ENCODE measurements around the gene AUTS2.

Gene AUTS2

DNA sequence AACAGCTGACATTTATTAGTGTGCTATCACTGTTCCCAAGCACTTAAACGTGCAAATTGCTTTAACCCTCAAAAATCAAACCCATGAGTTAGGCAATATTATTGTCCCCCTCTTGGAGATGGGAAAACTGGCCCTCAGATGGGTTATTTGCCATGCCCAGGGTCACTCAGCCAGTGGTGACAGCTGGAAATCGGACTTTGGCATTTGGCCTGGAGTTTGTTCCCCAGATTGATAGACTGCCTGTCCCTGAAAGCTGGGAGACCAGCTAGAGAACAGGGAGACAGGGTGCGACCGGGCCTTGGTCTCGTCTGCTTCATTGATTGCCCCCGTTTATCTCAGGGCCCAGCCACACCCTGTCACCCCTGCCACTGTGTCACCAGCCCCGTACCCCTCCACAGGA, 1167.4 kb downstream of the AUTS2 start:
- no peak for DNase-seq (ENCODE audit: low read depth in 2 of 2)
- H3K4me3 ChIP-seq (replicated peaks in 1 of 2; ENCODE audit: low read depth in 2 of 2, low read length in 2 of 2), result no peak overlapping the region
- TF ChIP-seq, protein P1, sequence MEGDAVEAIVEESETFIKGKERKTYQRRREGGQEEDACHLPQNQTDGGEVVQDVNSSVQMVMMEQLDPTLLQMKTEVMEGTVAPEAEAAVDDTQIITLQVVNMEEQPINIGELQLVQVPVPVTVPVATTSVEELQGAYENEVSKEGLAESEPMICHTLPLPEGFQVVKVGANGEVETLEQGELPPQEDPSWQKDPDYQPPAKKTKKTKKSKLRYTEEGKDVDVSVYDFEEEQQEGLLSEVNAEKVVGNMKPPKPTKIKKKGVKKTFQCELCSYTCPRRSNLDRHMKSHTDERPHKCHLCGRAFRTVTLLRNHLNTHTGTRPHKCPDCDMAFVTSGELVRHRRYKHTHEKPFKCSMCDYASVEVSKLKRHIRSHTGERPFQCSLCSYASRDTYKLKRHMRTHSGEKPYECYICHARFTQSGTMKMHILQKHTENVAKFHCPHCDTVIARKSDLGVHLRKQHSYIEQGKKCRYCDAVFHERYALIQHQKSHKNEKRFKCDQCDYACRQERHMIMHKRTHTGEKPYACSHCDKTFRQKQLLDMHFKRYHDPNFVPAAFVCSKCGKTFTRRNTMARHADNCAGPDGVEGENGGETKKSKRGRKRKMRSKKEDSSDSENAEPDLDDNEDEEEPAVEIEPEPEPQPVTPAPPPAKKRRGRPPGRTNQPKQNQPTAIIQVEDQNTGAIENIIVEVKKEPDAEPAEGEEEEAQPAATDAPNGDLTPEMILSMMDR (IDR thresholded peaks at IDR 0.05; ENCODE audit: low read depth, low read length), result no peak

DNA sequence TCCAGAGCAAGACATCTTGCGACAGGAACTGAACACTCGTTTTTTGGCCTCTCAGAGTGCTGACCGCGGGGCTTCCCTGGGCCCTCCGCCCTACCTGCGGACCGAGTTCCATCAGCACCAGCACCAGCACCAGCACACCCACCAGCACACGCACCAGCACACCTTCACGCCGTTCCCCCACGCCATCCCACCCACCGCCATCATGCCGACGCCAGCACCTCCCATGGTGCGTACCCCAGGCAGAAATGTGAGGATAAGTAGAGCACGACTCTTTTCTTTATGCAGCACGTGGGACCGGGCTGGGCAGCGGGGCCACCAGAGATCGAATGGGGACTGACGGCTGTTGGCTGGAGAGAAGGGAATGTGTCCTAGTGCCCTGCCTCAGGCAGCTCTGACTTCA, 1167.8 kb downstream of the AUTS2 start:
- H3K4me3 ChIP-seq (replicated peaks in 1 of 2; ENCODE audit: low read depth in 2 of 2, low read length in 2 of 2), result no peak overlapping the region
- TF ChIP-seq, protein P1 (IDR thresholded peaks at IDR 0.05; ENCODE audit: low read depth, low read length), result no peak
- DNase-seq (ENCODE audit: low read depth in 2 of 2), result no peak

DNA sequence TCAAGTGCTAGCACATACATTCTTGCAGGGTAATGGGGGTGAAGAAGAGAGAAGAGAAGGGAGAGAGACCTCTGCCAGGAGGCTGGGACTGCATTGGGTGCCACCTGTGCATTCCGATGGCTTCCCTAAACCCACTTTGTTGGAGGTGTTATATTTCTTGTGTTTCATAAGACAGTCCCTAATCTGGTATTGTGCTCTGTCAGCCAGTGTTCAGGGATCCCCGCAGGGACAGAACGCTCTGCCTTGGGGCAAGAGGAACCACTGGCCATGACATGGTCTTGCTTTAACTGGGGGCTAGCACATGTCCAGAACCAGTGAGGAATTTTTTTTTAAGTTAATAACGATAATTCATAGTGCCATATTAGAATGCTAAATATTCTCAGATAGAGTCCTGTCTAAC, 1168.4 kb downstream of the AUTS2 start:
- no peak for DNase-seq (ENCODE audit: low read depth in 2 of 2)
- H3K4me3 ChIP-seq (replicated peaks in 1 of 2; ENCODE audit: low read depth in 2 of 2, low read length in 2 of 2), result no peak overlapping the region
- TF ChIP-seq, protein P1 (IDR thresholded peaks at IDR 0.05; ENCODE audit: low read depth, low read length), result no peak

DNA sequence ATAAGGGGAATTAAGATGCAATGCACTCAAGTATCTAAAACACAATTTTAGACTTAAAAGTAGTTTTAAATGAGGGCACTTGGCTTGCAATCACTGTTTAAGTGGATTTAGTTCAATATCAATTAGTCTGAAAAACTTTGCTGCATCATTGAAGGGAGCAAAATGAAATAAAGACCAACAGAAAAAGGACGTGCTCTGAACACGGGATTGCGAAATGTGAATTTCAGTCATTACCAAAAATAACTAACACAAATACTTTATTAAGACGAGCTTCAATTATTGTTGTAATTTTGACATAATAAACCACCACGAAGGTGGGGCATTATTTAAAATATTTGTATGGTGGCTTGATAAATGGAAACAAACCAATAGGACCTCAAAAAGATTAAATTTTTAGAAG, 1171.9 kb downstream of the AUTS2 start:
- H3K4me3 ChIP-seq (replicated peaks in 1 of 2; ENCODE audit: low read depth in 2 of 2, low read length in 2 of 2), result no peak overlapping the region
- DNase-seq (ENCODE audit: low read depth in 2 of 2), result no peak
- TF ChIP-seq, protein P1 (IDR thresholded peaks at IDR 0.05; ENCODE audit: low read depth, low read length), result no peak

DNA sequence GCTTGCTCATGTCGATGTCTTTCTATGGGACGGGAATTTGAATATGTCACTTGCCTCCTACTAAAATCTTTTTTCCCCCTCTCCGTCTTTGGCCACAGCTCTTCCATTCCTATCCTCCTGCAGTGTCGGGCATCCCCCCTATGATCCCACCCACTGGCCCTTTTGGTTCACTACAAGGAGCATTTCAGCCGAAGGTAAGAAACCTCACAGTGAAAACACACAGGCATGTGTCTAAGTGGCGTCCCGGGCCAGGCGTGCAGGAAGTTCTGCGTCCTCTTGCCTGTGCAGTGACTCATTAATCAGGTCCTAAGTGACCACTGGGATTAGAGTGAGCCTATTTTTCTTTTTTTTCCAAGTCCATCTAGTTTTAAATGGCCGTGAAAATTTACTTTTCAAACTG, 1173.2 kb downstream of the AUTS2 start:
- H3K4me3 ChIP-seq (replicated peaks in 1 of 2; ENCODE audit: low read depth in 2 of 2, low read length in 2 of 2), result no peak overlapping the region
- no peak for DNase-seq (ENCODE audit: low read depth in 2 of 2)
- TF ChIP-seq, protein P1 (IDR thresholded peaks at IDR 0.05; ENCODE audit: low read depth, low read length), result no peak

DNA sequence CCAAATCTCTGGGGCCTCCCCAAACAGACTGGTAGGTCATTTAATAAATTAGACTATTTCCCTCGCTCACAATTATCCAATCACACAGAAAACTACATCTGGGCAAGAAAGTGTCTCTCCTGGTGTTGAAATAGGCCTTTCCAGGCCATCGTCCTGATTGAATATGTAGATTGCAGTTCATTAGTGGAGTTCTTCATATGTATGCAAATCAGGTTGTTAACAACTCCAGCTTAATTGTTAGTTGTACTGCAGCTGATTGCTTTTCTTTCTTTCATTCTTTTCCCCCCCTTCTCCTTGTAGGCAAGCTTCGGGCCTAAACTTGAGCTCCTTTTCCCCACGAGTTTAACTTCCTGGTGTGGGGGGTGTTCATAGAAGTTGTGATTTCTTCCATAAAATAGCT, 1174.6 kb downstream of the AUTS2 start:
- no peak overlapping the region for H3K4me3 ChIP-seq (replicated peaks in 1 of 2; ENCODE audit: low read depth in 2 of 2, low read length in 2 of 2)
- TF ChIP-seq, protein P1 (IDR thresholded peaks at IDR 0.05; ENCODE audit: low read depth, low read length), result no peak
- DNase-seq (ENCODE audit: low read depth in 2 of 2), result no peak

DNA sequence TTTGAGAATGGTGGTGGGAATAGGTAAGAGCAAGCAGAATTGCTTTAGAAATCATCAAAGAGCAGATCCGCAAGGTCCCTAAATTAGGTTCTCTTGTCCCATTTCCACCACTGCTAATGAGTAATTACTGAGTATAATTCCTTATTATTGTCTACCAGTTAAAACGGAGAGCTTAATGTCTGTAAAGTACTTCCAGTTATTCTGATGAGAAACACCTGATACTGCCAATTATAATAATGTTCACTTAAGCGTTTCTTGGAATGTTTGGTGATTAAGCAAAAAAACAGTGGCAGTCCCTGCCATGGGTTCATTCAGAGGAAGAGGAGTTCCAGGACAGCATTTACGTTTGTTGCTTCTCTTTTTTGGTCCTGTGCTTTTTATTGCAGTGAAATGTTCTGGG, 1175.1 kb downstream of the AUTS2 start:
- no peak overlapping the region for H3K4me3 ChIP-seq (replicated peaks in 1 of 2; ENCODE audit: low read depth in 2 of 2, low read length in 2 of 2)
- TF ChIP-seq, protein P1 (IDR thresholded peaks at IDR 0.05; ENCODE audit: low read depth, low read length), result no peak
- DNase-seq (ENCODE audit: low read depth in 2 of 2), result no peak
